ENCODE data around the gene EED. TPM values are rescaled to one million over a fixed set of nuclear protein-coding genes. Genes with fewer than 3 reads are reported as not detected.
A peak's percentile ranks its signal among the peaks of the same experiment; 100 is the strongest.
"Not testable (repeated sequence)": the region's sequence is repeated elsewhere in the genome, so short reads cannot be mapped to it uniquely, and the experiment has no call there.

The EED gene
- total and polyA plus RNA-seq, 11 donors = 4.9 to 13.5 (median 11.4) TPM

DNA sequence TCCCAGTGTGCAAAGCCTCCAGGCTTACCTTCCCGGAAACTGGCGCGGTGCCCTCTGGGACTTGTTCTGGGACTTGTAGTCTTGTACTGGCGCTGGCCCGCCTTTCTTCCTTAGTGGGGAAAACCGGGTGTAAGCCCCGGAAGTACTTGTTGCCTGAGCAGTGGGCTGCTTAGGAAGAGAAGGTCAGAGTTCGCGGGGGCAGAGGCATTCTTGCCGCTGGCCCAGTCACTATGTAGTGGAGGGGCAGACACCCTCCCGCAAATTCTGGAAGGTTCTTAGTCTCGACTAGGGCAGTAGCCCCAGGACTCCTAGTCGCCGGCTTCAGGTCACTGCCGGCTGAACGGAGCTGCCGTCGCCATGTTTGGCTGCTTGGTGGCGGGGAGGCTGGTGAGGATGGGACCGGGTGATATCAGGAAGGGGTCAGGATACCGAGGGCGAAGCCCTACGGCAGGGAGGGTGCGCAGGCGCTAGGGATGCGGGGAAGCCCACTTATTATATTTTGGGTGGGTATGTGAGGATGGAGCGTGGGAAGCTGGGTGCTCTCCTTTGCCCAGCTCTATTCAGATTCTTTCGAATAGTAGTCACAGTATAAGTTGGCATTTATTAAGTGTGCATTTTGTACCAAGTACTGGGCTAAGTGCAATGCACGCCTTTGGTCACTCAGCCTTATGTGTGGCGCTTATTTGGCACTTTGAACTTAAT, 57.7 kb downstream of the EED start, which contains the start of gene HIKESHI:
HIKESHI (plus strand) TSS at position 149 of the 702 bp plus-strand sequence; CDS start at position 358, 209 bp downstream.
- Histone ChIP-seq H3K9me3 (no peaks in the 10 kb centered on the region), H3K36me3 (peaks cover 0 to 7% (median 0%) of the 10 kb centered on the region in 9 donors), H3K4me3 (peak within 1 kb of the TSS; percentile 72 to 97 (median 85)), H3K27me3 (no peaks in the 10 kb centered on the region), H3K4me1 (peaks cover 0 to 28% (median 16%) of the 10 kb centered on the region in 12 donors), H3K27ac (peak within 1 kb of the TSS; percentile 35 to 94 (median 87))
- ATAC-seq (peak; percentile 99 to 100 (median 100)), DNase-seq (peak; percentile 100)
- intact Hi-C loops (cut with DNase I) = no loop called here
- 0 to 1% (median 0%) methylated on average over 19 to 30 of the region's 30 CpGs for WGBS, 4 donors
- peak in 1 of 2 donors; percentile 69 for TF ChIP-seq POLR2A (IDR thresholded peaks at IDR 0.05)
- TF ChIP-seq, protein P1, sequence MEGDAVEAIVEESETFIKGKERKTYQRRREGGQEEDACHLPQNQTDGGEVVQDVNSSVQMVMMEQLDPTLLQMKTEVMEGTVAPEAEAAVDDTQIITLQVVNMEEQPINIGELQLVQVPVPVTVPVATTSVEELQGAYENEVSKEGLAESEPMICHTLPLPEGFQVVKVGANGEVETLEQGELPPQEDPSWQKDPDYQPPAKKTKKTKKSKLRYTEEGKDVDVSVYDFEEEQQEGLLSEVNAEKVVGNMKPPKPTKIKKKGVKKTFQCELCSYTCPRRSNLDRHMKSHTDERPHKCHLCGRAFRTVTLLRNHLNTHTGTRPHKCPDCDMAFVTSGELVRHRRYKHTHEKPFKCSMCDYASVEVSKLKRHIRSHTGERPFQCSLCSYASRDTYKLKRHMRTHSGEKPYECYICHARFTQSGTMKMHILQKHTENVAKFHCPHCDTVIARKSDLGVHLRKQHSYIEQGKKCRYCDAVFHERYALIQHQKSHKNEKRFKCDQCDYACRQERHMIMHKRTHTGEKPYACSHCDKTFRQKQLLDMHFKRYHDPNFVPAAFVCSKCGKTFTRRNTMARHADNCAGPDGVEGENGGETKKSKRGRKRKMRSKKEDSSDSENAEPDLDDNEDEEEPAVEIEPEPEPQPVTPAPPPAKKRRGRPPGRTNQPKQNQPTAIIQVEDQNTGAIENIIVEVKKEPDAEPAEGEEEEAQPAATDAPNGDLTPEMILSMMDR (IDR thresholded peaks at IDR 0.05) = no peak

DNA sequence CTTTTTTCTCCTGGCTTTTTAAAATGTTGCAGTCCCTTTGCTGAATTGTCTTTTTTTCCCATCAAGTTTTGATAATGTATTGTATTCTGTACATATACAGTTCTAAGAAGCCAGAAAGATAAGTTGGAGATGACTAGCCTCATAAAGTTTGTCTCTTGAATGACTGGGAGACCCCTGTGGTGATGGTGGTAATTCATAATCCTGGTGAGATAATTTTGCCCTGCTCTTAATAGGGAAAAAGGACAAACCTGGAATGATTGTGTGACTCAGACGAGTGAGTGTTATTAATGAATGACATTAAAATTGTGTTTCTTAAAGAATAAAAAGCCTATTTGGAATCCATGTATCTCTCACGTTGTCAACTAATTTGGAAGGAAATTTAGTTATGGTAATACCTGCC, 58.7 kb downstream of the EED start:
- intact Hi-C loops (cut with DNase I) = no loop called here

DNA sequence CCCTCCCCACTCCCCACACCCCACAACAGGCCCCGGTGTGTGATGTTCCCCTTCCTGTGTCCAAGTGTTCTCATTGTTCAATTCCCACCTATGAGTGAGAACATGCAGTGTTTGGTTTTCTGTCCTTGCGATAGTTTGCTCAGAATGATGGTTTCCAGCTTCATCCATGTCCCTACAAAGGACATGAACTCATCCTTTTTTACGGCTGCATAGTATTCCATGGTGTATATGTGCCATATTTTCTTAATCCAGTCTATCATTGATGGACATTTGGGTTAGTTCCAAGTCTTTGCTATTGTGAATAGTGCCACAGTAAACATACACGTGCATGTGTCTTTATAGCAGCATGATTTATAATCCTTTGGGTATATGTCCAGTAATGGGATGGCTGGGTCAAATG, 64.2 kb downstream of the EED start:
- H3K27me3 ChIP-seq; intact Hi-C loops (cut with DNase I); H3K27ac ChIP-seq; H3K4me3 ChIP-seq; ATAC-seq; DNase-seq; H3K9me3 ChIP-seq: not testable (repeated sequence)
- peaks cover 0 to 14% (median 3%) of the 10 kb centered on the region in 12 donors for H3K4me1 ChIP-seq
- H3K36me3 ChIP-seq = peaks cover 0 to 27% (median 0%) of the 10 kb centered on the region in 9 donors
- 94 to 100% (median 96%) methylated on average over 2 to 4 of the region's 4 CpGs for WGBS, 4 donors

More for the DNA sequence above, 58.7 kb downstream of the EED start:
- 53 to 74% (median 65%) methylated on average over 2 of the region's 2 CpGs for WGBS, 4 donors
- H3K36me3 ChIP-seq = peaks cover 0 to 7% (median 0%) of the 10 kb centered on the region in 9 donors
- DNase-seq = no peak
- H3K4me3 ChIP-seq = peak overlapping the region in 11 of 12 donors; percentile 76 to 97 (median 86)
- TF ChIP-seq, protein P1 (IDR thresholded peaks at IDR 0.05) = no peak
- no peaks in the 10 kb centered on the region for H3K27me3 ChIP-seq
- no peaks in the 10 kb centered on the region for H3K9me3 ChIP-seq
- H3K4me1 ChIP-seq = peaks cover 0 to 28% (median 16%) of the 10 kb centered on the region in 12 donors
- no peak for ATAC-seq
- H3K27ac ChIP-seq = peak overlapping the region in 4 of 12 donors; percentile 86 to 94 (median 91)

- ATAC-seq (no peak), DNase-seq (no peak)
- 94 to 98% (median 97%) methylated on average over 2 of the region's 2 CpGs for WGBS, 4 donors
Observed at GRCh38 chr11:86313793-86314192, 69.2 kb downstream of the EED start.

More at GRCh38 chr11:86313793-86314192, 69.2 kb downstream of the EED start:
- H3K4me1 ChIP-seq = no peaks in the 10 kb centered on the region
- no peak overlapping the region for H3K27ac ChIP-seq
- no peaks in the 10 kb centered on the region for H3K9me3 ChIP-seq
- peaks cover 0 to 46% (median 10%) of the 10 kb centered on the region in 9 donors for H3K36me3 ChIP-seq
- H3K27me3 ChIP-seq = no peaks in the 10 kb centered on the region
- TF ChIP-seq POLR2A (IDR thresholded peaks at IDR 0.05) = no peak
- TF ChIP-seq, protein P1 (IDR thresholded peaks at IDR 0.05) = no peak
- intact Hi-C loops (cut with DNase I) = no loop called here
- no peak overlapping the region for H3K4me3 ChIP-seq
